ENCODE data around the gene HOOK2. TPM values are rescaled to one million over a fixed set of nuclear protein-coding genes. Genes with fewer than 3 reads are reported as not detected.

The HOOK2 gene
- polyA plus RNA-seq, 1 of the 3 experiments (the other 2 are of a cell fraction) = 33.0 TPM

DNA sequence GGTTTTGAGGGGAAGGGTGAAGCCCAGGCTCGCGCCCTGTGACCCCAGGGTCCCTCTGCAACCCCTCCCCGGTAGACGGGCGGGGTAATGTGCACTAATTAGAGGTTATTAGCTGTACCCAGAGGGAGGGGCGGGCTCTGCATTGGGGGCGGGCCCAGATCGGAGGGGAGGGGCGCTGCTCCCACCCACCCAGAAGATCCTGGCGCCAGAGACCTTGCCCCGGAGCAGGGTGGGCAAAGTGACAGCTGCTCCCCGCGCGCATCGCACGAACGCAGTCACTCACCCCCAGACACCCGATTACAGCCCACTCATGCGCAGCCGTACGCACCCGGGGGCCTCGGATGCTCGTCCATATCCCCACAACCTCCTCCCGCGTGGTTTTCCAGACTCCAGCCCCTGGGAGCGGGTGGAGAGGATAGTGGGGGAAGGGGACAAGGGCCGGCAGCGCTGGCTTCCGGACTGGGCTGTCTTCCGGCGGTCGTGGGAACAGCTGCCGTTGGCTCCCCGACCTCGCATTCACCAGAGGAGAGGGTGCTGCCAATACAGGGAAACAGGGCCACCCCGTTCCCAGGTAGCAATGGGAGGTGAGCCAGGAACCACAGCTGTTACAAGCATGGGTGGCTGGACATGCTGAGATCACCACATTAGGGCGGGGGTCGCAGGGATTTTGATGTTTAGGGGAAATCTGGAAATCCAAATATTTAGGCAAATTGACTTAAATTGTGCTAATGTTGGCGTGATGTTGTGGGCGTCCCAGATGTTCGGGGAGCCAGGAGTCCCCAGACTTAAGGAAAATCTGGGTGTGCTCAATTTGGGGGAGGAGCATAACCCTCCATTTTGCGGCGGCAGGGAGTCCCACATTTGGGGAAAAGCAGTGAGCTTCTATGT is 2.9 kb upstream of the HOOK2 start (continued):
- no peak for TF ChIP-seq MEF2A (IDR thresholded peaks at IDR 0.05; ENCODE audit: borderline replicate concordance, low read depth)

DNA sequence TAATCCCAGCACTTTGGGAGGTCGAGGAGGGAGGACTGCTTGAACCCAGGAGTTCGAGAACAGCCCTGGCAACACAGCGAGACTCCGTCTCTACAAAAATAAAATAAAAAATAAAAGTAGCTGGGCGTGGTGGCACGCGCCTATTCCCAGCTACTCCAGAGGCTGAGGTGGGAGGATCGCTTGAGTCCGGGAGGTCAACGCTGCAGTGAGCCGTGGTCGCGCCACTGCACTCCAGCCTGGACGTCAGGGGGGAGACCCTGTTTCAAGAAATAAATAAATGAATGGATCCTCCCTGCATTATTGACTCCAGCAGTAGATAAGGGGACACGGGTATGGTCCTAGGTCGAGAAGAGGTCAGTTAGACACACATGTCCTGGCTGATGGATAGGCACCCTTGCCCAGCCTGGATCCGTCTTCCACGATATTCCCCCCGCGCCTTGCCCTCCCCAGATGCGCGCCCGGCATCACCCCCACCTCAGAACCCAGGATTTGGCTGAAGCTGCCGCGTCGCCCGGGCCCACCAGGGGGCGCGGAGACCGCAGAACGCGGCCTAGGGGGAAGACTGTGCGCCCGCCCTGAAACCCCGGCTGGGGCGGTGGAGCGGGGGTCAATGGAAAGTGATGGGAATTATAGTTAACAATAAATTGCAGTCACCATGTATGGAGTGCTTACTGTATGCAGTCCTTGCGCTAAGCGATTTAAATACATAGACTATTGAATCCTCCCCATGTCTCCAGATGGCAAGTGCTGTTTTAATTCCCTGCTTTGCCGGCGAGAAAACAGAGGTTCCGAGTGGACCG is 2.1 kb upstream of the HOOK2 start:
- H3K27ac ChIP-seq (ENCODE audit: low read depth in 2 of 2, low read length in 1 of 2) = peak overlapping the region; percentile 90 to 98
- ChIA-PET POLR2A (interaction anchor here (1.0 to 3.5 kb wide), 6 partner anchors 12 to 70 kb away, joined by 3 to 88 read pairs (median 5); partner anchors contain the start of gene JUNB), CTCF (interaction anchor here (0.7 to 12.1 kb wide), 27 partner anchors 11 to 265 kb away, joined by 3 to 447 read pairs (median 4); partner anchors contain the start of genes GET3, JUNB, MAST1 and PRDX2)
- H3K36me3 ChIP-seq (replicated peaks in 1 of 2; ENCODE audit: control insufficient read depth in 1 of 2, insufficient read depth in 2 of 2, low read length in 1 of 2) = no peaks in the 10 kb centered on the region
- peaks cover 24 to 41% of the 10 kb centered on the region in 2 experiments; a peak in 3 of 4 replicates for H3K4me1 ChIP-seq (ENCODE audit: control insufficient read depth in 1 of 2, insufficient read depth in 2 of 2, low read depth in 1 of 2, low read length in 1 of 2)
- TF ChIP-seq ELF1 (IDR thresholded peaks at IDR 0.05) = no peak
- TF ChIP-seq SMC3 (IDR thresholded peaks at IDR 0.05; ENCODE audit: low read depth, low read length) = peak; percentile 96
- TF ChIP-seq, protein P1, sequence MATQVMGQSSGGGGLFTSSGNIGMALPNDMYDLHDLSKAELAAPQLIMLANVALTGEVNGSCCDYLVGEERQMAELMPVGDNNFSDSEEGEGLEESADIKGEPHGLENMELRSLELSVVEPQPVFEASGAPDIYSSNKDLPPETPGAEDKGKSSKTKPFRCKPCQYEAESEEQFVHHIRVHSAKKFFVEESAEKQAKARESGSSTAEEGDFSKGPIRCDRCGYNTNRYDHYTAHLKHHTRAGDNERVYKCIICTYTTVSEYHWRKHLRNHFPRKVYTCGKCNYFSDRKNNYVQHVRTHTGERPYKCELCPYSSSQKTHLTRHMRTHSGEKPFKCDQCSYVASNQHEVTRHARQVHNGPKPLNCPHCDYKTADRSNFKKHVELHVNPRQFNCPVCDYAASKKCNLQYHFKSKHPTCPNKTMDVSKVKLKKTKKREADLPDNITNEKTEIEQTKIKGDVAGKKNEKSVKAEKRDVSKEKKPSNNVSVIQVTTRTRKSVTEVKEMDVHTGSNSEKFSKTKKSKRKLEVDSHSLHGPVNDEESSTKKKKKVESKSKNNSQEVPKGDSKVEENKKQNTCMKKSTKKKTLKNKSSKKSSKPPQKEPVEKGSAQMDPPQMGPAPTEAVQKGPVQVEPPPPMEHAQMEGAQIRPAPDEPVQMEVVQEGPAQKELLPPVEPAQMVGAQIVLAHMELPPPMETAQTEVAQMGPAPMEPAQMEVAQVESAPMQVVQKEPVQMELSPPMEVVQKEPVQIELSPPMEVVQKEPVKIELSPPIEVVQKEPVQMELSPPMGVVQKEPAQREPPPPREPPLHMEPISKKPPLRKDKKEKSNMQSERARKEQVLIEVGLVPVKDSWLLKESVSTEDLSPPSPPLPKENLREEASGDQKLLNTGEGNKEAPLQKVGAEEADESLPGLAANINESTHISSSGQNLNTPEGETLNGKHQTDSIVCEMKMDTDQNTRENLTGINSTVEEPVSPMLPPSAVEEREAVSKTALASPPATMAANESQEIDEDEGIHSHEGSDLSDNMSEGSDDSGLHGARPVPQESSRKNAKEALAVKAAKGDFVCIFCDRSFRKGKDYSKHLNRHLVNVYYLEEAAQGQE (IDR thresholded peaks at IDR 0.05; ENCODE audit: low read depth, low read length) = no peak
- TF ChIP-seq POLR2AphosphoS5 (IDR thresholded peaks at IDR 0.05; ENCODE audit: low read depth, low read length) = no peak
- TF ChIP-seq TAF1 (IDR thresholded peaks at IDR 0.05; ENCODE audit: borderline replicate concordance, low read depth, low read length) = no peak
- TF ChIP-seq, protein P2, sequence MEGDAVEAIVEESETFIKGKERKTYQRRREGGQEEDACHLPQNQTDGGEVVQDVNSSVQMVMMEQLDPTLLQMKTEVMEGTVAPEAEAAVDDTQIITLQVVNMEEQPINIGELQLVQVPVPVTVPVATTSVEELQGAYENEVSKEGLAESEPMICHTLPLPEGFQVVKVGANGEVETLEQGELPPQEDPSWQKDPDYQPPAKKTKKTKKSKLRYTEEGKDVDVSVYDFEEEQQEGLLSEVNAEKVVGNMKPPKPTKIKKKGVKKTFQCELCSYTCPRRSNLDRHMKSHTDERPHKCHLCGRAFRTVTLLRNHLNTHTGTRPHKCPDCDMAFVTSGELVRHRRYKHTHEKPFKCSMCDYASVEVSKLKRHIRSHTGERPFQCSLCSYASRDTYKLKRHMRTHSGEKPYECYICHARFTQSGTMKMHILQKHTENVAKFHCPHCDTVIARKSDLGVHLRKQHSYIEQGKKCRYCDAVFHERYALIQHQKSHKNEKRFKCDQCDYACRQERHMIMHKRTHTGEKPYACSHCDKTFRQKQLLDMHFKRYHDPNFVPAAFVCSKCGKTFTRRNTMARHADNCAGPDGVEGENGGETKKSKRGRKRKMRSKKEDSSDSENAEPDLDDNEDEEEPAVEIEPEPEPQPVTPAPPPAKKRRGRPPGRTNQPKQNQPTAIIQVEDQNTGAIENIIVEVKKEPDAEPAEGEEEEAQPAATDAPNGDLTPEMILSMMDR (IDR thresholded peaks at IDR 0.05) = peak; percentile 93
- TF ChIP-seq GATA2 (CRISPR knock-in tag; IDR thresholded peaks at IDR 0.05) = peak; percentile 41
- 0 out of 2 replicates have a peak, but pooled peaks have one; percentile 17 for TF ChIP-seq RFX5 (IDR thresholded peaks at IDR 0.05; ENCODE audit: low read length)
- TF ChIP-seq CHD2 (IDR thresholded peaks at IDR 0.05; ENCODE audit: low read length, partially characterized antibody) = peak; percentile 40
- peak; percentile 27; the same call in 1 of the 2 replicates for TF ChIP-seq NRF1 (IDR thresholded peaks at IDR 0.05; ENCODE audit: low read depth, low read length)
- 0 out of 2 replicates have a peak, but pooled peaks have one; percentile 35 for TF ChIP-seq SIN3A (IDR thresholded peaks at IDR 0.05; ENCODE audit: borderline replicate concordance, low read depth, low read length)
- peak; percentile 83 for TF ChIP-seq RAD21 (IDR thresholded peaks at IDR 0.05; ENCODE audit: low read length)
- no peak for TF ChIP-seq MEF2A (IDR thresholded peaks at IDR 0.05; ENCODE audit: borderline replicate concordance, low read depth)
- 12% methylated on average over 42 of the region's 43 CpGs for WGBS (ENCODE audit: low lambda C conversion rate)
- H3F3A ChIP-seq (replicated peaks; ENCODE audit: insufficient read depth) = peaks cover 38% of the 10 kb centered on the region
- no peaks in the 10 kb centered on the region for H3K79me2 ChIP-seq (ENCODE audit: insufficient read depth)
- peak overlapping the region; percentile 51 for H3K9ac ChIP-seq
- H2AFZ ChIP-seq (ENCODE audit: low read depth) = peak overlapping the region; percentile 80
- no peaks in the 10 kb centered on the region for H3K9me3 ChIP-seq
- no peaks in the 10 kb centered on the region for H4K20me1 ChIP-seq (ENCODE audit: insufficient read depth)
- H3K4me2 ChIP-seq = peak overlapping the region; percentile 91
- peak overlapping the region; percentile 52 to 64 for H3K4me3 ChIP-seq (ENCODE audit: low read depth in 2 of 2, low read length in 1 of 2)
- no peaks in the 10 kb centered on the region for H3K9me2 ChIP-seq
- peak; percentile 89 for DNase-seq
- H3K27me3 ChIP-seq (ENCODE audit: insufficient read depth) = no peaks in the 10 kb centered on the region

Measured in SK-N-SH (cell line).